GM18508 (cell line): ENCODE results near the gene CHSY3.

Experiments
- ATAC-seq: cut with Tn5 transposase; IDR thresholded peaks from one replicate; pipeline ENCODE4 v1.9.1; 2021; ENCODE audit warnings: moderate number of reproducible peaks; ENCODE audit not compliant: insufficient read depth, unreplicated experiment

Gene CHSY3

GRCh38 chr5:130077007-130077406, 172.7 kb downstream of the CHSY3 start:
- no peak for ATAC-seq

- ATAC-seq, result no peak
Measured at GRCh38 chr5:130078661-130079060, 174.4 kb downstream of the CHSY3 start.

- no peak for ATAC-seq
Measured at GRCh38 chr5:130090569-130091270, 186.5 kb downstream of the CHSY3 start.

GRCh38 chr5:130092991-130093390, 188.7 kb downstream of the CHSY3 start:
- no peak for ATAC-seq

- ATAC-seq, result no peak
Measured at GRCh38 chr5:130096483-130096882, 192.2 kb downstream of the CHSY3 start.

- no peak for ATAC-seq
Measured at GRCh38 chr5:130099008-130099407, 194.7 kb downstream of the CHSY3 start.

- ATAC-seq, result no peak
Measured at GRCh38 chr5:130102375-130102774, 198.1 kb downstream of the CHSY3 start.

GRCh38 chr5:130102960-130103359, 198.7 kb downstream of the CHSY3 start:
- ATAC-seq, result no peak

GRCh38 chr5:130104895-130105688, 200.8 kb downstream of the CHSY3 start:
- ATAC-seq, result no peak

GRCh38 chr5:130106480-130106879, 202.2 kb downstream of the CHSY3 start:
- no peak for ATAC-seq

- peak; percentile 40 for ATAC-seq
Measured at GRCh38 chr5:130109152-130109551, 204.9 kb downstream of the CHSY3 start.

GRCh38 chr5:130110328-130110727, 206.1 kb downstream of the CHSY3 start:
- ATAC-seq, result no peak

- ATAC-seq, result no peak
Measured at GRCh38 chr5:130111746-130112145, 207.5 kb downstream of the CHSY3 start.

GRCh38 chr5:130112246-130112645, 208.0 kb downstream of the CHSY3 start:
- peak; percentile 65 for ATAC-seq

GRCh38 chr5:130115686-130116085, 211.4 kb downstream of the CHSY3 start:
- no peak for ATAC-seq

GRCh38 chr5:130116462-130116861, 212.2 kb downstream of the CHSY3 start:
- no peak for ATAC-seq

GRCh38 chr5:130116972-130117371, 212.7 kb downstream of the CHSY3 start:
- ATAC-seq, result no peak

GRCh38 chr5:130126746-130127145, 222.5 kb downstream of the CHSY3 start:
- ATAC-seq, result no peak

GRCh38 chr5:130135506-130135905, 231.2 kb downstream of the CHSY3 start:
- ATAC-seq, result no peak

- no peak for ATAC-seq
Measured at GRCh38 chr5:130136300-130136699, 232.0 kb downstream of the CHSY3 start.

- ATAC-seq, result no peak
Measured at GRCh38 chr5:130137681-130138080, 233.4 kb downstream of the CHSY3 start.
